Left cardiac atrium (tissue), 2 donors: ENCODE results near the gene ZAP70. TPM values are rescaled to one million over a fixed set of nuclear protein-coding genes. Genes with fewer than 3 reads are reported as not detected.

Experiments used
- total RNA-seq, 2 donors: library from RNA; stranded (reverse); fragmentation: NEBNext Ultra II Directional; extraction: Animal tissue kit (Norgen Biotek cat#: 25700); gene quantifications; one replicate each; pipeline ENCODE4 v1.2.1, GENCODE V29; 2021
- donor health status: DM: no; HTN: yes; CAD: no; lungs with severe emphysema.
- donor health status: DM: yes; HTN: yes; CAD: no.

ZAP70 gene
- total RNA-seq, 2 donors from 2014 or later = 1.6 to 2.6 TPM

Other genes starting within 250 kb of the ZAP70 start
- gene ANKRD36B, start 123.7 kb upstream of the ZAP70 start, total RNA-seq = 1 to 10 TPM; 5.5 to 8.0 TPM
- 100 to 1,000 TPM; 939 to 947 TPM for gene COX5B, start 67.5 kb upstream of the ZAP70 start, total RNA-seq
- 10 to 100 TPM; 51.0 to 65.3 TPM for gene ACTR1B, start 49.5 kb upstream of the ZAP70 start, total RNA-seq
- 1 to 10 TPM; 2.7 to 3.9 TPM for gene C2orf92, start 43.9 kb upstream of the ZAP70 start, total RNA-seq